IMR-90 (cell line): ENCODE results near the gene NUPR1. TPM values are rescaled to one million over a fixed set of nuclear protein-coding genes. Genes with fewer than 3 reads are reported as not detected.

Experiments used
- ATAC-seq: fragments of 200-7000 bp; cut with Tn5 transposase; 2 replicates; pipeline ENCODE4 v1.9.1; 2020; ENCODE audit warnings: low read depth, mild to moderate bottlenecking, moderate library complexity
- BruUV-seq: library from RNA; stranded (reverse); fragments of 400-500 nt; replicated peaks from 2 replicates; lab custom pipeline; 2021; lab: Mats Ljungman, UMichigan
- CTCF ChIA-PET: fragments of 300-600 bp; formaldehyde crosslinking; extraction: SDS; loops from one replicate; lab custom pipeline; 2021; ENCODE audit warnings: antibody characterized with exemption; lab: Yijun Ruan, JAX
- POLR2A ChIA-PET: fragments of 300-600 bp; sonication (Branson Sonifier 250); formaldehyde crosslinking; loops from one replicate; lab custom pipeline; 2022; ENCODE audit warnings: antibody characterized with exemption; ENCODE audit not compliant: unreplicated experiment; lab: Charles Lee
- DNase-seq: peaks from one replicate; pipeline ENCODE4 v3.0.0; 2013
- H2AFZ ChIP-seq: replicated peaks from 2 replicates; pipeline ENCODE3; 2013; ENCODE audit warnings: low read length, mild to moderate bottlenecking; ENCODE audit not compliant: poor library complexity
- H2AK5ac ChIP-seq: 2 replicates; pipeline ENCODE4 v1.6.1; 2013; ENCODE audit warnings: low read depth, low read length, inconsistent platforms
- H2AK9ac ChIP-seq: replicated peaks from 2 replicates; pipeline ENCODE3; 2013; ENCODE audit warnings: mild to moderate bottlenecking, low read depth, low read length, moderate library complexity; ENCODE audit not compliant: poor library complexity
- H2BK120ac ChIP-seq: 2 replicates; pipeline ENCODE4 v1.6.1; 2013; ENCODE audit warnings: low read depth, low read length, inconsistent platforms
- H2BK15ac ChIP-seq: 3 replicates; pipeline ENCODE4 v1.6.1; 2013; ENCODE audit warnings: low read depth, low read length, inconsistent platforms
- H2BK20ac ChIP-seq: 2 replicates; pipeline ENCODE4 v1.6.1; 2013; ENCODE audit warnings: low read depth, mild to moderate bottlenecking, inconsistent platforms, low read length, moderate library complexity
- H2BK5ac ChIP-seq: 2 replicates; pipeline ENCODE4 v1.6.1; 2013; ENCODE audit warnings: mild to moderate bottlenecking, low read depth, low read length, inconsistent platforms; ENCODE audit not compliant: poor library complexity, severe bottlenecking
- H3K14ac ChIP-seq: replicated peaks from 2 replicates; pipeline ENCODE4 v1.6.1; 2013; ENCODE audit warnings: low read depth, low read length, inconsistent platforms
- H3K18ac ChIP-seq: 2 replicates; pipeline ENCODE4 v1.6.1; 2013; ENCODE audit warnings: low read depth, low read length, control low read depth
- H3K23ac ChIP-seq: 2 replicates; pipeline ENCODE4 v1.6.1; 2013; ENCODE audit warnings: low read depth, low read length, inconsistent platforms
- H3K27ac ChIP-seq: 2 replicates; pipeline ENCODE4 v1.5.1; 2013; ENCODE audit warnings: mild to moderate bottlenecking, control low read depth, low read length; ENCODE audit not compliant: insufficient read depth
- H3K27me3 ChIP-seq: 2 replicates; pipeline ENCODE4 v1.6.1; 2013; ENCODE audit warnings: low read length; ENCODE audit not compliant: control insufficient read depth, insufficient read depth
- H3K36me3 ChIP-seq: 2 replicates; pipeline ENCODE4 v1.6.1; 2013; ENCODE audit warnings: low read length, mixed read lengths; ENCODE audit not compliant: control insufficient read depth, insufficient read depth
- H3K4ac ChIP-seq: 2 replicates; pipeline ENCODE4 v1.6.1; 2013; ENCODE audit warnings: low read depth, low read length, inconsistent platforms
- H3K4me1 ChIP-seq: 2 replicates; pipeline ENCODE4 v1.6.1; 2013; ENCODE audit warnings: low read length, mixed read lengths; ENCODE audit not compliant: control insufficient read depth, insufficient read depth
- H3K4me2 ChIP-seq: 2 replicates; pipeline ENCODE4 v1.6.1; 2013; ENCODE audit warnings: low read depth, mild to moderate bottlenecking, control low read depth, low read length, moderate library complexity
- H3K4me3 ChIP-seq: 2 replicates; pipeline ENCODE4 v1.5.1; 2013; ENCODE audit warnings: low read depth, mild to moderate bottlenecking, control low read depth, low read length, moderate library complexity; ENCODE audit not compliant: insufficient read depth
- H3K56ac ChIP-seq: 2 replicates; pipeline ENCODE4 v1.6.1; 2013; ENCODE audit warnings: low read length, inconsistent platforms; ENCODE audit not compliant: insufficient read depth; ENCODE audit errors: extremely low read depth
- H3K79me1 ChIP-seq, 2 experiments: 2 replicates each; pipeline ENCODE4 v1.6.1; 2013; ENCODE audit warnings: low read length in 2 of 2, inconsistent platforms in 1 of 2, low read depth in 1 of 2
- H3K9ac ChIP-seq: 2 replicates; pipeline ENCODE4 v1.6.1; 2013; ENCODE audit warnings: low read depth, low read length, control low read depth
- H3K9me1 ChIP-seq: 2 replicates; pipeline ENCODE4 v1.6.1; 2013; ENCODE audit warnings: low read length, inconsistent platforms; ENCODE audit not compliant: insufficient read depth
- H3K9me3 ChIP-seq: 2 replicates; pipeline ENCODE4 v1.6.1; 2013; ENCODE audit warnings: low read length; ENCODE audit not compliant: control insufficient read depth, insufficient read depth
- H4K20me1 ChIP-seq: 2 replicates; pipeline ENCODE4 v1.6.1; 2013; ENCODE audit warnings: low read length, inconsistent platforms; ENCODE audit not compliant: insufficient read depth
- H4K5ac ChIP-seq: 2 replicates; pipeline ENCODE4 v1.6.1; 2013; ENCODE audit warnings: mild to moderate bottlenecking, low read depth, low read length, control low read depth
- H4K8ac ChIP-seq, 2 experiments: 2 replicates each; pipeline ENCODE4 v1.6.1; 2013; ENCODE audit warnings: low read depth in 2 of 2, low read length in 2 of 2, control low read depth in 1 of 2, inconsistent platforms in 1 of 2
- H4K91ac ChIP-seq: 2 replicates; pipeline ENCODE4 v1.6.1; 2013; ENCODE audit warnings: low read depth, low read length, inconsistent platforms; ENCODE audit not compliant: insufficient read depth
- CEBPB ChIP-seq: IDR thresholded peaks from 2 replicates; pipeline ENCODE4 v1.6.1; 2012; ENCODE audit warnings: low read depth, low read length, improper control_type of control experiment
- CHD1 ChIP-seq: IDR thresholded peaks from 2 replicates; pipeline ENCODE4 v1.6.1; 2012; ENCODE audit warnings: low read depth, low read length, improper control_type of control experiment
- NFE2L2 ChIP-seq: fragments of 150-350 bp; IDR thresholded peaks from 2 replicates; pipeline ENCODE4 v1.6.1; 2016; ENCODE audit warnings: low read depth, mild to moderate bottlenecking, low read length
- RAD21 ChIP-seq: IDR thresholded peaks from 2 replicates; pipeline ENCODE4 v1.6.1; 2012; ENCODE audit warnings: low read length, improper control_type of control experiment
- RCOR1 ChIP-seq: IDR thresholded peaks from 2 replicates; pipeline ENCODE4 v1.6.1; 2012; ENCODE audit warnings: mild to moderate bottlenecking, low read length, improper control_type of control experiment; ENCODE audit not compliant: insufficient replicate concordance
- RFX5 ChIP-seq: IDR thresholded peaks from 2 replicates; pipeline ENCODE4 v1.8.0; 2012; ENCODE audit warnings: low read depth, mild to moderate bottlenecking, low read length, moderate library complexity
- SMC3 ChIP-seq: fragments of 150-350 bp; IDR thresholded peaks from 2 replicates; pipeline ENCODE4 v1.6.1; 2016; ENCODE audit warnings: low read depth, mild to moderate bottlenecking, antibody characterized with exemption, low read length, moderate library complexity
- USF2 ChIP-seq: fragments of 150-350 bp; IDR thresholded peaks from 2 replicates; pipeline ENCODE4 v1.6.1; 2017; ENCODE audit warnings: mild to moderate bottlenecking, antibody characterized with exemption, low read length, low read depth
- WGBS, 2 experiments: methylation state at CpG; one replicate each; pipeline versions ENCODE4 v1.1.5 to v1.1.7; 2013; ENCODE audit warnings: missing lambda C conversion rate in 2 of 2; ENCODE audit not compliant: insufficient read length in 1 of 2; ENCODE audit errors: extremely low coverage in 2 of 2; 5-methylcytosine and 5-hydroxymethylcytosine counted together
- dilution Hi-C: fragments of 300-500 bp; cut with HindIII; formaldehyde crosslinking; loops from one replicate; pipeline ENCODE4 v1.14.3; 2018; ENCODE audit warnings: low sequenced_read_pairs; ENCODE audit not compliant: unreplicated experiment
- in situ Hi-C: fragments of 300-500 bp; cut with MboI; formaldehyde crosslinking; loops from 3 replicates; pipeline ENCODE4 v1.14.3; 2019; ENCODE audit warnings: low sequenced_read_pairs, inconsistent platforms, mixed read lengths
- intact Hi-C: fragments of 100-400 bp; cut with micrococcal nuclease; formaldehyde crosslinking; loops from 2 replicates; pipeline ENCODE4 v1.10.0; 2022
- polyA plus RNA-seq, 3 experiments: library from polyadenylated mRNA; depleted of rRNA; stranded (reverse); fragments of >200 nt; gene quantifications; 2 replicates each; pipeline ENCODE4 v1.2.3, GENCODE V29; 2012; ENCODE audit warnings: low replicate concordance in 1 of 3
- total RNA-seq: library from RNA; depleted of rRNA; stranded (reverse); fragments of >200 nt; gene quantifications from 2 replicates; pipeline ENCODE4 v1.2.3, GENCODE V29; 2012

NUPR1 gene
- total and polyA plus RNA-seq, 2 of the 4 experiments (the other 2 are of a cell fraction) = 10.2 to 27.9 TPM

GRCh38 chr16:28520672-28521071, 18.1 kb downstream of the NUPR1 start:
- Histone ChIP-seq H3K18ac (no peak overlapping the region), H2BK15ac (no peak overlapping the region), H3K9ac (no peak overlapping the region), H4K5ac (no peak overlapping the region), H3K4ac (no peak overlapping the region), H3K36me3 (no peaks in the 10 kb centered on the region), H3K23ac (no peak overlapping the region), H3K14ac (no peak overlapping the region), H2BK120ac (no peak overlapping the region), H2AFZ (no peak overlapping the region), H2BK5ac (no peak overlapping the region), H2AK9ac (no peak overlapping the region), H3K9me3 (no peaks in the 10 kb centered on the region), H3K27ac (no peak overlapping the region), H4K8ac (no peak overlapping the region), H3K4me1 (no peaks in the 10 kb centered on the region; the same call in 1 of the 2 replicates), H3K4me2 (no peak overlapping the region), H4K91ac (no peak overlapping the region), H3K79me1 (no peaks in the 10 kb centered on the region), H4K20me1 (no peaks in the 10 kb centered on the region), H2BK20ac (no peak overlapping the region), H3K27me3 (no peaks in the 10 kb centered on the region; the same call in 1 of the 2 replicates), H3K56ac (no peak overlapping the region), H2AK5ac (no peak overlapping the region), H3K4me3 (no peak overlapping the region), H3K9me1 (no peaks in the 10 kb centered on the region)
- DNase-seq (no peak), ATAC-seq (no peak)
- TF ChIP-seq SMC3 (no peak), RCOR1 (no peak), RAD21 (no peak), RFX5 (no peak), CEBPB (no peak), CHD1 (no peak), NFE2L2 (no peak), USF2 (no peak)
- dilution Hi-C loops (no loop called here), in situ Hi-C loops (no loop called here), intact Hi-C loops (no loop called here)
- 80% methylated on average over 1 of the region's 7 CpGs; no CpG with 5 or more reads in 1 of the 2 experiments for WGBS, 2 experiments
- ChIA-PET POLR2A (interaction anchor here (1.4 kb wide), 1 partner anchor 18 kb away, joined by 3 read pairs; the partner anchor contains the start of gene NUPR1), CTCF (no interaction called here)
- BruUV-seq = no TSS peak
